Endothelial cell of umbilical vein (primary cell): ENCODE results near the gene MAN1A1. TPM values are rescaled to one million over a fixed set of nuclear protein-coding genes. Genes with fewer than 3 reads are reported as not detected.

ENCODE experiments used
- BruUV-seq: library from RNA; stranded (reverse); fragments of 400-500 nt; replicated peaks from 2 replicates; lab custom pipeline; 2021; lab: Mats Ljungman, UMichigan
- CTCF ChIA-PET: fragments of 300-600, 350-600 bp; sonication (Branson Sonifier 250); formaldehyde crosslinking; loops from one replicate; lab custom pipeline; 2021; ENCODE audit warnings: antibody characterized with exemption, inconsistent platforms; lab: Charles Lee
- POLR2A ChIA-PET: fragments of 300-600, 350-600 bp; sonication (Branson Sonifier 250); formaldehyde crosslinking; loops from one replicate; lab custom pipeline; 2021; ENCODE audit warnings: antibody characterized with exemption, inconsistent platforms; lab: Charles Lee
- DNase-seq: peaks from one replicate; pipeline ENCODE4 v3.0.0-alpha.2; 2011; ENCODE audit warnings: low read depth, low spot score
- FAIRE-seq: peaks from 2 replicates; lab custom pipeline; 2011; peaks lifted over from hg19 to GRCh38; lab: Jason Lieb, UNC
- H2AFZ ChIP-seq: 2 replicates; pipeline ENCODE4 v1.6.0; 2012; ENCODE audit warnings: low read depth, low read length, control low read depth, inconsistent platforms
- H3K27ac ChIP-seq: 2 replicates; pipeline ENCODE4 v1.5.1; 2011; ENCODE audit warnings: low read depth, mild to moderate bottlenecking, control low read depth, low read length, moderate library complexity; ENCODE audit not compliant: insufficient read depth
- H3K27me3 ChIP-seq, 2 experiments: 2 replicates each; pipeline versions ENCODE4 v1.6.0 to v1.6.1; 2011; ENCODE audit warnings: low read length in 2 of 2, mixed read lengths in 1 of 2; ENCODE audit not compliant: control insufficient read depth in 2 of 2, insufficient read depth in 2 of 2
- H3K36me3 ChIP-seq, 2 experiments: 2 replicates in 1 of 2; 3 replicates in 1 of 2; pipeline ENCODE4 v1.5.1; 2011; ENCODE audit warnings: low read length in 2 of 2, mild to moderate bottlenecking in 1 of 2, moderate library complexity in 1 of 2; ENCODE audit not compliant: control insufficient read depth in 2 of 2, insufficient read depth in 2 of 2; ENCODE audit errors: extremely low read depth in 1 of 2
- H3K4me1 ChIP-seq: 3 replicates; pipeline ENCODE4 v1.5.1; 2011; ENCODE audit warnings: mild to moderate bottlenecking, low read length; ENCODE audit not compliant: control insufficient read depth, insufficient read depth; ENCODE audit errors: extremely low read depth
- H3K4me2 ChIP-seq: 2 replicates; pipeline ENCODE4 v1.6.1; 2011; ENCODE audit warnings: low read length, control low read depth, mixed read lengths; ENCODE audit not compliant: insufficient read depth
- H3K4me3 ChIP-seq, 3 experiments: fragments of 200-600 bp in 1 of 3; sonication (generic), shearing (Covaris generic) in 1 of 3; replicated peaks in 1 of 3; 2 replicates each; pipeline ENCODE4 v1.5.1; 2011 to 2016; ENCODE audit warnings: control low read depth in 3 of 3, low read length in 3 of 3, mild to moderate bottlenecking in 2 of 3, inconsistent platforms in 1 of 3, low read depth in 1 of 3, moderate library complexity in 1 of 3; ENCODE audit not compliant: insufficient read depth in 1 of 3
- H3K79me2 ChIP-seq: 2 replicates; pipeline ENCODE4 v1.6.0; 2012; ENCODE audit warnings: low read length, inconsistent platforms; ENCODE audit not compliant: control insufficient read depth, insufficient read depth
- H3K9ac ChIP-seq: replicated peaks from 2 replicates; pipeline ENCODE3; 2011; ENCODE audit warnings: low read length, control low read depth; ENCODE audit not compliant: insufficient read depth; ENCODE audit errors: extremely low read depth
- H3K9me1 ChIP-seq: replicated peaks from 3 replicates; pipeline ENCODE4 v1.6.0; 2011; ENCODE audit warnings: mild to moderate bottlenecking, low read length; ENCODE audit not compliant: control insufficient read depth, insufficient read depth; ENCODE audit errors: extremely low read depth
- H3K9me3 ChIP-seq: replicated peaks from 2 replicates; pipeline ENCODE4 v1.5.1; 2012; ENCODE audit warnings: low read length, inconsistent platforms; ENCODE audit not compliant: control insufficient read depth, insufficient read depth
- H4K20me1 ChIP-seq: replicated peaks from 2 replicates; pipeline ENCODE3; 2011; ENCODE audit warnings: mild to moderate bottlenecking, low read length; ENCODE audit not compliant: control insufficient read depth, insufficient read depth; ENCODE audit errors: extremely low read depth
- CTCF ChIP-seq, 2 donors: IDR thresholded peaks; 1 replicate in 1 of 2; 2 replicates in 1 of 2; pipeline ENCODE4 v1.5.1; 2011; ENCODE audit warnings: low read length in 2 of 2, mild to moderate bottlenecking in 2 of 2, moderate library complexity in 2 of 2, control low read depth in 1 of 2, inconsistent platforms in 1 of 2, low read depth in 1 of 2; ENCODE audit not compliant: insufficient read depth in 1 of 2; ENCODE audit errors: extremely low read depth in 1 of 2
- JUN ChIP-seq: IDR thresholded peaks from 2 replicates; pipeline ENCODE4 v1.6.1; 2011; ENCODE audit warnings: borderline replicate concordance, low read depth; ENCODE audit not compliant: insufficient read length, insufficient read depth
- dilution Hi-C: fragments of 300-500 bp; cut with MboI; formaldehyde crosslinking; loops from one replicate; pipeline ENCODE4 v1.15.0; 2019; ENCODE audit warnings: low sequenced_read_pairs; ENCODE audit not compliant: extremely low pct_ligation_motif_present
- intact Hi-C: fragments of 100-400 bp; cut with micrococcal nuclease; formaldehyde crosslinking; loops from one replicate; pipeline ENCODE4 v1.10.0; 2022
- polyA plus RNA-seq, 4 experiments: library from polyadenylated mRNA; depleted of rRNA in 3 of 4; stranded (reverse) in 3 of 4; unstranded in 1 of 4; fragments of >200 nt; gene quantifications; 2 replicates each; pipeline versions ENCODE4 v1.2.1 to v1.2.3, GENCODE V29; 2011 to 2012; ENCODE audit warnings: missing spikeins in 1 of 4
- total RNA-seq: library from RNA; stranded (reverse); gene quantifications from 2 replicates; pipeline ENCODE4 v1.2.3, GENCODE V29; 2021

Gene MAN1A1
- total and polyA plus RNA-seq, 2 donors (not counting 3 experiments of a cell fraction or from before 2014, with no cell fraction given), result 3.3 to 12.9 TPM

- H4K20me1 ChIP-seq, result no peaks in the 10 kb centered on the region
- BruUV-seq, result no TSS peak
- CTCF ChIA-PET, result interaction anchor here (1.3 to 2.6 kb wide), 2 partner anchors 11 to 14 kb away, joined by 3 to 12 read pairs; no protein-coding TSS in a partner anchor
Measured at GRCh38 chr6:119348748-119349360, 707 bp downstream of the MAN1A1 start.

More at GRCh38 chr6:119348748-119349360, 707 bp downstream of the MAN1A1 start:
- no peaks in the 10 kb centered on the region for H3K27me3 ChIP-seq
- peak overlapping the region; percentile 51 for H3K4me2 ChIP-seq
- peak overlapping the region; percentile 99 for H2AFZ ChIP-seq
- H3K4me1 ChIP-seq, result peaks cover 10% of the 10 kb centered on the region
- no peak for TF ChIP-seq CTCF (IDR thresholded peaks at IDR 0.05; ENCODE audit: extremely low read depth in 1 of 2, insufficient read depth in 1 of 2, low read depth in 1 of 2, low read length in 2 of 2)
- TF ChIP-seq JUN, result no peak
- H3K79me2 ChIP-seq, result no peaks in the 10 kb centered on the region
- H3K36me3 ChIP-seq, result no peaks in the 10 kb centered on the region
- peak; percentile 30 for DNase-seq
- H3K9me3 ChIP-seq, result no peaks in the 10 kb centered on the region
- POLR2A ChIA-PET, result no interaction called here
- H3K4me3 ChIP-seq, result peak overlapping the region; percentile 89 to 97 (median 97)
- peak overlapping the region; percentile 87 for H3K9ac ChIP-seq
- H3K9me1 ChIP-seq, result no peaks in the 10 kb centered on the region
- dilution Hi-C loops, result no loop called here
- FAIRE-seq, result no peak
- no peak overlapping the region for H3K27ac ChIP-seq
- intact Hi-C loops, result loop anchor here (1.0 to 10.0 kb wide), 5 partner anchors 14 to 414 kb away; partner anchors contain the start of gene MCM9
